ENCODE results near the gene RNPS1. TPM values are rescaled to one million over a fixed set of nuclear protein-coding genes. Genes with fewer than 3 reads are reported as not detected.

RNPS1 gene
- total and polyA plus RNA-seq, 12 donors: 83.5 to 176 (median 110) TPM

GRCh38 chr16:2206420-2206779, 61.5 kb downstream of the RNPS1 start:
- H3K4me1 ChIP-seq (replicated peaks in 1 of 2): peaks cover 5 to 17% of the 10 kb centered on the region in 2 donors
- peak overlapping the region in 2 of 4 donors; percentile 76 to 85 for H3K4me3 ChIP-seq
- peak overlapping the region in 2 of 5 donors; percentile 98 to 99 for H3K27ac ChIP-seq
- no peak for DNase-seq
- intact Hi-C loops (cut with DNase I): no loop called here
- no peaks in the 10 kb centered on the region for H3K9me3 ChIP-seq (replicated peaks in 1 of 3)
- no peaks in the 10 kb centered on the region for H3K27me3 ChIP-seq
- WGBS, 4 donors: 70 to 83% (median 75%) methylated on average over 18 of the region's 18 CpGs
- H3K36me3 ChIP-seq (replicated peaks in 1 of 2): peaks cover 0 to 35% of the 10 kb centered on the region in 2 donors
- no peak for TF ChIP-seq CTCF (IDR thresholded peaks at IDR 0.05)
- TF ChIP-seq POLR2A (IDR thresholded peaks at IDR 0.05): no peak

DNA sequence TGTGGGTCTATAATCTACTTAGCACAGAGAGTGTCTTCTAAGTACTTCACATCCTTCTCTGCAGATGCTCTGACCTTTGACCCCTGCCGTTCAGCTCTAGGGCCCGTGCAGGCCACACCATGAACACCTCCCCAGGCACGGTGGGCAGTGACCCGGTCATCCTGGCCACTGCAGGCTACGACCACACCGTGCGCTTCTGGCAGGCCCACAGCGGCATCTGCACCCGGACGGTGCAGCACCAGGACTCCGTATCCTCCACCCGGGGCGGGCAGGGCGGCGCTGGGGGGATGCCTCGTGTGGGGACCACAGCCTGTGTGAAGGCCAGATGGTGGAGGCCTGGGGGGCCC, 62.0 kb downstream of the RNPS1 start:
- TF ChIP-seq CTCF (IDR thresholded peaks at IDR 0.05): no peak
- no peak for TF ChIP-seq POLR2A (IDR thresholded peaks at IDR 0.05)
- peaks cover 0 to 35% of the 10 kb centered on the region in 2 donors for H3K36me3 ChIP-seq (replicated peaks in 1 of 2)
- H3K27ac ChIP-seq: peak overlapping the region in 4 of 5 donors; percentile 91 to 99 (median 98)
- H3K4me1 ChIP-seq (replicated peaks in 1 of 2): peaks cover 5 to 17% of the 10 kb centered on the region in 2 donors
- no peaks in the 10 kb centered on the region for H3K27me3 ChIP-seq
- intact Hi-C loops (cut with DNase I): no loop called here
- peak in 2 of 7 donors; percentile 43 to 64 for DNase-seq
- peak overlapping the region in 3 of 4 donors; percentile 29 to 85 (median 76) for H3K4me3 ChIP-seq
- no peaks in the 10 kb centered on the region for H3K9me3 ChIP-seq (replicated peaks in 1 of 3)
- WGBS, 4 donors: 3 to 7% (median 6%) methylated on average over 13 to 16 of the region's 16 CpGs; no CpG with 5 or more reads in 1 of the 4 donors

GRCh38 chr16:2205104-2205966, 62.6 kb downstream of the RNPS1 start, which contains the start of gene MLST8:
TSS of gene MLST8 (plus strand) at chr16:2205454. CDS start at chr16:2206086, 632 bp downstream.
- Histone ChIP-seq H3K36me3 (replicated peaks in 1 of 2) (peaks cover 0 to 35% of the 10 kb centered on the region in 2 donors), H3K27ac (peak within 1 kb of the TSS; percentile 89 to 99 (median 98)), H3K27me3 (no peaks in the 10 kb centered on the region), H3K4me3 (peak within 1 kb of the TSS in 3 of 4 donors; percentile 29 to 85 (median 76)), H3K9me3 (replicated peaks in 1 of 3) (no peaks in the 10 kb centered on the region), H3K4me1 (replicated peaks in 1 of 2) (peaks cover 5 to 17% of the 10 kb centered on the region in 2 donors)
- intact Hi-C loops (cut with DNase I): no loop called here
- 0 to 1% (median 0%) methylated on average over 12 to 93 of the region's 93 CpGs for WGBS, 4 donors
- TF ChIP-seq CTCF (IDR thresholded peaks at IDR 0.05) (peak in 3 of 6 experiments; percentile 4 to 13 (median 13)), POLR2A (IDR thresholded peaks at IDR 0.05) (peak; percentile 83 to 89)
- peak; percentile 84 to 91 (median 88) for DNase-seq

- no peaks in the 10 kb centered on the region for H3K9me3 ChIP-seq (replicated peaks in 1 of 3)
- peaks cover 0 to 28% of the 10 kb centered on the region in 2 donors for H3K36me3 ChIP-seq (replicated peaks in 1 of 2)
- intact Hi-C loops (cut with DNase I): no loop called here
- H3K27me3 ChIP-seq: no peaks in the 10 kb centered on the region
- H3K4me3 ChIP-seq: peak overlapping the region in 2 of 4 donors; percentile 76 to 85
- TF ChIP-seq POLR2A (IDR thresholded peaks at IDR 0.05) (no peak), CTCF (IDR thresholded peaks at IDR 0.05) (no peak)
- peak overlapping the region in 4 of 5 donors; percentile 91 to 99 (median 98) for H3K27ac ChIP-seq
- WGBS, 4 donors: 78 to 84% (median 82%) methylated on average over 10 to 13 of the region's 13 CpGs
- peaks cover 5 to 17% of the 10 kb centered on the region in 2 donors for H3K4me1 ChIP-seq (replicated peaks in 1 of 2)
- DNase-seq: no peak
These were observed 63.4 kb downstream of the RNPS1 start for GRCh38 chr16:2204416-2205103.

All from adrenal gland (tissue), 12 donors.